ENCODE results near the gene MDGA2.

The MDGA2 gene

DNA sequence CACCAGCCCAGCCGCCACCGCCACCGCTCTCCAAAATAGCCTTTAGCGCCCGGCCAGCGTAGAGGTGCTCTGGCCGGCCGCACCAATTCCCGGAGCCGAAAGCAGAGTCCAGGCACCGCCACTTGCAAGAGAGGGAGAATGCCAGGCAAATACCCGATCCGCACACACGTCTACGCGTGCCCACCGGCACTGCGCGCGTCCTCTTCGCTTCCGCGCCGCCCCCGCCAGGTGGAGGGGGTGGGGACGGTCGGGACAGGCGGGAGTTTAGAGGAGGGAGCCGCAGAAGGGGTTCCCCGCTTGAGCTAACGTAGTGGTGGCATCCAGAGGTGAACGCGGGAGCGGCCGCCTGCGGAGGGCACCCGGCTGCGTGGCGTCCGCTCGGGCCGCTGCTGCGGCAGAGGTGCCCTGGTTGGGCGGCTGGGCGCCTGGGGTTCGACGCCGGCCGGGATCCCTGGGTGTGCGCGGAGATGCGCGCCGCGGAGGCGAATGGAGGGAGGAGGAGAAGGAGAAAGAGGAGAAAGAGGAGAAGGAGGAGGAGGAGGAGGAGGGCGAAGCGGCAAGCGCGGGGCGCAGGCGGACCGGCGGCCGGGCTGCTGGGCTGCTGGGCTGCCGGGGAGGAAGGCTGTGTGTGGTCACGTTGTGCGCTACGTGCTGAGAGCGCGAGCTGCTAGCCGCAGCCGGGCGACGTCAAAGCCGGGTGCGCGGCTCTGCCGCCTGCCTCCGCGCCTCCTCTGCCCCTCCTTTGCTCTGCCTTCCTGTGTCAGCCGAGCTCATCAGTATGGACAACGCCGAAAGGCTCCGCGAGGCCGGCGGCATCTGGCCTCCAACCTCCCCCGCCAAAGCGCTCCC is at the start of gene MDGA2:
TSS of gene MDGA2 (minus strand) at position 140 of the 849 bp plus-strand sequence.
- Mint-ChIP-seq H3K27ac (peak within 1 kb of the TSS in 2 of 3 experiments; percentile 35 to 59), H3K27me3 (ENCODE audit: low read depth) (peaks cover 65% of the 10 kb centered on the region), H3K9me3 (no peaks in the 10 kb centered on the region), H3K36me3 (ENCODE audit: low read depth) (no peaks in the 10 kb centered on the region), H3K4me1 (peaks cover 14% of the 10 kb centered on the region), H3K4me3 (peak within 1 kb of the TSS; percentile 83 to 96 (median 87))
- TF ChIP-seq CTCF (IDR thresholded peaks at IDR 0.05; ENCODE audit: unreplicated experiment in 3 of 3) = no peak

DNA sequence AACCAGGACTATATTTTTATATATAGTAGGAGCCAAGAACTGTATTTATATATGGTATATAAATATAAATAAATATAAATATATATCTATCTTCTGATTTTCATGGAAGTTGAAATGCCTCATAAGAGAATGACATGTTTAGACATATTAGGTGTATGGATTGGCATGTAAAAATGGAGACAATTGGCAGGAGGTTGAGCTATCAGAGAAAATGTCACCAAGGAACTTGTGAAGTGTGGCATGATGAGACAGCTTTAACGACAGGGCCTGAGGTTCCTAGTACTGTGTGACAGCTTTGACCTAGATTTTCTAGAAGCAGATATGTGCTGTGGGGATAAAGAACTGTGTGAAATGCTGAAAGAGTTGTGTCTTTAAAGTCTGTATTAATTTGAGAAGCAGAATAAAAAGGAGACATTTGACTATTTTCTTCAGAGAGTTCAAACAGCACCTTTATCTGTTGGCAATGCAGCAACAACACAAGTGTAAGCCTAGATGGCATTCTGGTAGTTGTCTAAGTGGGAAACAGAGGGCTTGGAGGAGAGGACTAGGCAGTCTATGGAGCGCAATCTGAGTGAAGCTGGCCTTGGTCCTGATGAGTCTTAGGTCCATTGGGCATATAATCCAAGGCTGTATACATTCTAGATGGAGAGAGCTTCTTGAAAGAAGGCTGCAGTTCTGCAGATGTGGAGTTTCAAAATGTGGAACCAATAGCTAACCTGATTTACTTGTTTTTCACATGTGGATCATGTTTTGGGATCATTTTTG is 47.7 kb upstream of the MDGA2 start:
- Mint-ChIP-seq H3K27ac (no peak overlapping the region), H3K9me3 (no peaks in the 10 kb centered on the region), H3K27me3 (ENCODE audit: low read depth) (no peaks in the 10 kb centered on the region), H3K36me3 (ENCODE audit: low read depth) (no peaks in the 10 kb centered on the region), H3K4me3 (no peak overlapping the region), H3K4me1 (no peaks in the 10 kb centered on the region)
- TF ChIP-seq CTCF (IDR thresholded peaks at IDR 0.05; ENCODE audit: unreplicated experiment in 3 of 3) = no peak

GRCh38 chr14:47720281-47720680 is 44.9 kb upstream of the MDGA2 start:
- no peaks in the 10 kb centered on the region for H3K27me3 Mint-ChIP-seq (ENCODE audit: low read depth)
- H3K36me3 Mint-ChIP-seq (ENCODE audit: low read depth) = no peaks in the 10 kb centered on the region
- no peaks in the 10 kb centered on the region for H3K9me3 Mint-ChIP-seq
- no peak overlapping the region for H3K27ac Mint-ChIP-seq
- TF ChIP-seq CTCF (IDR thresholded peaks at IDR 0.05; ENCODE audit: unreplicated experiment in 3 of 3) = no peak
- no peak overlapping the region for H3K4me3 Mint-ChIP-seq
- no peaks in the 10 kb centered on the region for H3K4me1 Mint-ChIP-seq

DNA sequence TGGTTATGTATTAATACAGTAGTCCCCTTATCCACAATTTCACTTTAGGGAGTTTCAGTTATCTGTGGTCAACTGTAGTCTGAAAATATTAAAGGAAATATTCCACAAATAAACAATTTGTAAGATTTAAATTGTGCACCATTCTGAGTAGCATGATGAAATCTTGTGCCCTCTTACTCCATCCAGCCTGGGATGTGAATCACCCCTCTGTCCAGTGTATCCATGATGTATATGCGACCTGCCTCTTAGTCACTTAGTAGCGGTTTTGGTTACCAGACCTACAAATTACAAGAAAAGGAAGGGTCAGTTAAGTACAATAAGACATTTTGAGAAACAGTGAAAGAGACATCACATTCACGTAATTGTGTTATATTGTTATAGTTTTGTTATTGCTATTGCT is 39.9 kb upstream of the MDGA2 start:
- H3K36me3 Mint-ChIP-seq (ENCODE audit: low read depth) = no peaks in the 10 kb centered on the region
- H3K27me3 Mint-ChIP-seq (ENCODE audit: low read depth) = no peaks in the 10 kb centered on the region
- H3K27ac Mint-ChIP-seq = no peak overlapping the region
- no peak overlapping the region for H3K4me3 Mint-ChIP-seq
- H3K9me3 Mint-ChIP-seq = no peaks in the 10 kb centered on the region
- TF ChIP-seq CTCF (IDR thresholded peaks at IDR 0.05; ENCODE audit: unreplicated experiment in 3 of 3) = no peak
- H3K4me1 Mint-ChIP-seq = no peaks in the 10 kb centered on the region

DNA sequence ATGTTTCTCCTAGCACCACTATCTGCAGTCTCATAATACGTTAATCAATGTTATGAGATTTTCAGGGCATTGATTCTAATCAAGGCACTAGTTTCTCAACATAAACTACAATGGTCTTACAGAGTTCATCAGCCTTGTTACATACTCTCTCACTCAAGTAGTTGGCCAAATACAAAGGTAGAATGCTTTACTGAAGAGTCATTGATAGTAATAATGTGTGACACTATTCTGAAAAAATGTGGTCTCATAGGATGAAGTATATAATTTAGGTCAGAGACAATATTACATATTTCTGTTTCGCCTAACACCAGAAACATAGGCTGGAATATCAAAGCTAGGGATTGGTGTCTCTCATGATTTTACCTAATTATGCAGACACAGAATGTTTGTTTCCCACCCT is 35.2 kb upstream of the MDGA2 start:
- Mint-ChIP-seq H3K36me3 (ENCODE audit: low read depth) (no peaks in the 10 kb centered on the region), H3K27ac (no peak overlapping the region), H3K9me3 (peaks cover under 1% of the 10 kb centered on the region), H3K27me3 (ENCODE audit: low read depth) (no peaks in the 10 kb centered on the region), H3K4me3 (no peak overlapping the region), H3K4me1 (no peaks in the 10 kb centered on the region)
- no peak for TF ChIP-seq CTCF (IDR thresholded peaks at IDR 0.05; ENCODE audit: unreplicated experiment in 3 of 3)
